Measurements from ENCODE around the gene PPP1R10.

- TF ChIP-seq CTCF (IDR thresholded peaks at IDR 0.05) (no peak), POLR2A (IDR thresholded peaks at IDR 0.05) (no peak), EP300 (IDR thresholded peaks at IDR 0.05) (no peak)
These were observed 24.8 kb downstream of the PPP1R10 start for GRCh38 chr6:30592287-30592686.
